OCI-LY3 (cell line): Measurements from ENCODE around the gene VWA3B.

ENCODE experiments used
- H2AFZ ChIP-seq: fragments of 200-600, 300-600 bp; shearing (Covaris generic); 2 replicates; pipeline ENCODE4 v1.6.0; 2014; ENCODE audit warnings: antibody characterized with exemption, low read depth, low read length
- H3K27ac ChIP-seq: fragments of 200-600, 300-600 bp; sonication (generic); 2 replicates; pipeline ENCODE4 v1.5.1; 2014; ENCODE audit warnings: mild to moderate bottlenecking, low read length, moderate library complexity, mixed read lengths
- H3K27me3 ChIP-seq: fragments of 200-600, 300-600 bp; sonication (generic); 2 replicates; pipeline ENCODE4 v1.6.1; 2014; ENCODE audit warnings: low read depth, low read length, mixed read lengths
- H3K36me3 ChIP-seq: fragments of 200-600, 300-600 bp; sonication (generic); replicated peaks from 2 replicates; pipeline ENCODE3; 2014; ENCODE audit warnings: low read depth, low read length, mixed read lengths
- H3K4me1 ChIP-seq: fragments of 300-600, 200-600 bp; sonication (generic); 2 replicates; pipeline ENCODE4 v1.6.1; 2014; ENCODE audit warnings: low read length, mixed read lengths
- H3K4me2 ChIP-seq: fragments of 200-600, 300-600 bp; sonication (generic); 2 replicates; pipeline ENCODE4 v1.6.1; 2014; ENCODE audit warnings: low read length, mixed read lengths
- H3K4me3 ChIP-seq: fragments of 300-600, 200-600 bp; sonication (generic); 2 replicates; pipeline ENCODE4 v1.5.1; 2014; ENCODE audit warnings: antibody characterized with exemption, mild to moderate bottlenecking, low read length, moderate library complexity
- H3K79me2 ChIP-seq: fragments of 300-600, 200-600 bp; shearing (Covaris generic); 2 replicates; pipeline ENCODE4 v1.6.1; 2014; ENCODE audit warnings: mild to moderate bottlenecking, low read length, mixed read lengths
- H3K9ac ChIP-seq: fragments of 300-600, 200-600 bp; shearing (Covaris generic); 2 replicates; pipeline ENCODE4 v1.6.0; 2014; ENCODE audit warnings: mild to moderate bottlenecking, low read length, moderate library complexity
- H3K9me3 ChIP-seq: fragments of 200-600, 300-600 bp; shearing (Covaris generic); 2 replicates; pipeline ENCODE4 v1.6.1; 2014; ENCODE audit warnings: low read length, mixed read lengths; ENCODE audit not compliant: insufficient read depth
- H4K20me1 ChIP-seq: fragments of 200-600, 300-600 bp; sonication (generic); 2 replicates; pipeline ENCODE4 v1.6.1; 2016; ENCODE audit warnings: low read length, mixed read lengths; ENCODE audit not compliant: insufficient read depth
- EZH2phosphoT487 ChIP-seq: fragments of 200-600 bp; shearing (Covaris generic); IDR thresholded peaks from 2 replicates; pipeline ENCODE4 v1.6.1; 2018; ENCODE audit warnings: antibody characterized with exemption, mixed run types, low read depth
- TF ChIP-seq, protein P1 (sequence below): fragments of 200-600, 300-600 bp; sonication (generic); IDR thresholded peaks from 2 replicates; pipeline ENCODE4 v1.5.1; 2014; ENCODE audit warnings: antibody characterized with exemption, low read length, low read depth

Gene VWA3B

GRCh38 chr2:98347298-98348065 lies 260.5 kb downstream of the VWA3B start:
- Histone ChIP-seq H2AFZ (no peak overlapping the region), H3K36me3 (no peaks in the 10 kb centered on the region), H3K9ac (no peak overlapping the region), H3K4me2 (no peak overlapping the region), H3K27ac (no peak overlapping the region), H3K4me3 (no peak overlapping the region), H3K9me3 (no peaks in the 10 kb centered on the region), H4K20me1 (no peaks in the 10 kb centered on the region), H3K27me3 (peaks cover 15% of the 10 kb centered on the region), H3K4me1 (peaks cover 2% of the 10 kb centered on the region; the same call in 1 of the 2 replicates), H3K79me2 (no peaks in the 10 kb centered on the region)
- TF ChIP-seq, protein P1, sequence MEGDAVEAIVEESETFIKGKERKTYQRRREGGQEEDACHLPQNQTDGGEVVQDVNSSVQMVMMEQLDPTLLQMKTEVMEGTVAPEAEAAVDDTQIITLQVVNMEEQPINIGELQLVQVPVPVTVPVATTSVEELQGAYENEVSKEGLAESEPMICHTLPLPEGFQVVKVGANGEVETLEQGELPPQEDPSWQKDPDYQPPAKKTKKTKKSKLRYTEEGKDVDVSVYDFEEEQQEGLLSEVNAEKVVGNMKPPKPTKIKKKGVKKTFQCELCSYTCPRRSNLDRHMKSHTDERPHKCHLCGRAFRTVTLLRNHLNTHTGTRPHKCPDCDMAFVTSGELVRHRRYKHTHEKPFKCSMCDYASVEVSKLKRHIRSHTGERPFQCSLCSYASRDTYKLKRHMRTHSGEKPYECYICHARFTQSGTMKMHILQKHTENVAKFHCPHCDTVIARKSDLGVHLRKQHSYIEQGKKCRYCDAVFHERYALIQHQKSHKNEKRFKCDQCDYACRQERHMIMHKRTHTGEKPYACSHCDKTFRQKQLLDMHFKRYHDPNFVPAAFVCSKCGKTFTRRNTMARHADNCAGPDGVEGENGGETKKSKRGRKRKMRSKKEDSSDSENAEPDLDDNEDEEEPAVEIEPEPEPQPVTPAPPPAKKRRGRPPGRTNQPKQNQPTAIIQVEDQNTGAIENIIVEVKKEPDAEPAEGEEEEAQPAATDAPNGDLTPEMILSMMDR: no peak
- TF ChIP-seq EZH2phosphoT487: no peak

GRCh38 chr2:98348066-98348561 lies 261.1 kb downstream of the VWA3B start:
- H2AFZ ChIP-seq: no peak overlapping the region
- H3K4me2 ChIP-seq: no peak overlapping the region
- no peak overlapping the region for H3K27ac ChIP-seq
- H3K79me2 ChIP-seq: no peaks in the 10 kb centered on the region
- no peak overlapping the region for H3K4me3 ChIP-seq
- peaks cover 2% of the 10 kb centered on the region; the same call in 1 of the 2 replicates for H3K4me1 ChIP-seq
- no peaks in the 10 kb centered on the region for H3K36me3 ChIP-seq
- H3K27me3 ChIP-seq: peaks cover 11% of the 10 kb centered on the region
- no peak overlapping the region for H3K9ac ChIP-seq
- no peaks in the 10 kb centered on the region for H3K9me3 ChIP-seq
- no peak for TF ChIP-seq EZH2phosphoT487
- TF ChIP-seq, protein P1: no peak
- H4K20me1 ChIP-seq: no peaks in the 10 kb centered on the region

- H2AFZ ChIP-seq: no peak overlapping the region
- no peak overlapping the region for H3K4me2 ChIP-seq
- no peak overlapping the region for H3K9ac ChIP-seq
- no peak overlapping the region for H3K27ac ChIP-seq
- no peak overlapping the region for H3K4me3 ChIP-seq
- peaks cover 6% of the 10 kb centered on the region for H3K27me3 ChIP-seq
- no peaks in the 10 kb centered on the region for H4K20me1 ChIP-seq
- TF ChIP-seq EZH2phosphoT487: no peak
- H3K9me3 ChIP-seq: no peaks in the 10 kb centered on the region
- no peaks in the 10 kb centered on the region for H3K36me3 ChIP-seq
- peaks cover 2% of the 10 kb centered on the region; the same call in 1 of the 2 replicates for H3K4me1 ChIP-seq
- H3K79me2 ChIP-seq: no peaks in the 10 kb centered on the region
Measured at GRCh38 chr2:98350411-98350810, 263.4 kb downstream of the VWA3B start.

- Histone ChIP-seq H3K27me3 (peaks cover 2% of the 10 kb centered on the region; the same call in 1 of the 2 replicates), H3K4me1 (no peaks in the 10 kb centered on the region; the same call in 1 of the 2 replicates), H3K4me2 (no peak overlapping the region), H3K9ac (no peak overlapping the region), H3K27ac (no peak overlapping the region), H3K79me2 (no peaks in the 10 kb centered on the region), H4K20me1 (no peaks in the 10 kb centered on the region), H3K9me3 (no peaks in the 10 kb centered on the region), H3K4me3 (no peak overlapping the region), H3K36me3 (no peaks in the 10 kb centered on the region), H2AFZ (0 out of 2 replicates have a peak overlapping the region, but pooled peaks have one; percentile 17)
- no peak for TF ChIP-seq EZH2phosphoT487
- TF ChIP-seq, protein P1: no peak
Measured at GRCh38 chr2:98355881-98356280, 268.9 kb downstream of the VWA3B start.
